GM21576 (cell line): Measurements from ENCODE around the gene DNAI4.
"Not testable (repeated sequence)": the region's sequence is repeated elsewhere in the genome, so short reads cannot be mapped to it uniquely, and the experiment has no call there.

ENCODE experiments used
- ATAC-seq: cut with Tn5 transposase; IDR thresholded peaks from one replicate; pipeline ENCODE4 v1.9.1; 2021; ENCODE audit warnings: mild to moderate bottlenecking, moderate library complexity; ENCODE audit not compliant: unreplicated experiment

The DNAI4 gene

DNA sequence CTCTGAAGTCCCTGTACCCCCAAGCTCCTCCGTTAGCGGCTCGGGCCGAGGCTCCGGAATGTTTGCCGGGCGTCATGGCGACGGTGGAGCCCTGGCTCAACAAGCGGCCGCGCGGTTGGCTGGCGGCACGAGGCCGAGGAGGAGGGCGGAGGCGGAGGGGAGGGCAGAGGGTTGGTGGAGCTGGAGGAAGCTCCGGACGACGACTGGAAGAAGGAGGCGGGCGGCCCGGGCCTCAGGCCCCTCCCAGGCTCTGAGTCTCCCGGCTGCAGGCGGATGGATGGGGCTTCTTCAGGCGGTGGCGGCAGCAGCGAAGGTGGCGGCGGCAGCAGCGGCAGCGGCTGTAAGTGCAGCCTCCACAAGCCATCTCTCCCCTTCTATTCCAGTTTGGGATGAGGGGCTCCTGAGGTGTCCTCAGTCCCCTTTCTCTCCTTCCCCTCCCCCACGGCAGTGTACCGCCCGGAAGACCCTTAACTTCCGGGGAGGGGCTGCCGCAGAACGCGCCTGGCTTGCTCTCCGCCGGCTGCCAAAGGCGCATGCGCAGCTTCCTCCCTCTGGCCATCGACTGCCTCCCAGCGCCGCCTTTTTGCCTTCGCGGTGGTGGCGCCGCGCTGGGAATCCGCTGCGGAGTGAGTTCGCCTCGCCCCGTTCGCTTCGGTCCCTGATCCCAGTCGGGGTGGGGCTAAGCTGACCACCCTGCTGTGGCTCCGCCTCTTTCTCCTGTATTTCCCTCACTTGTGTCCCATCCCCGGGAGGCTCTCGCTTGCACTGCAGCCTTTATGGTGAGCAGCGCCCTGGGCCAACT, at the start of gene DNAI4, which contains the start of gene MIER1:
Gene DNAI4 (minus strand): TSS at position 101 of the 802 bp plus-strand sequence. CDS start 25 bp downstream, at position 76.
Gene MIER1 (plus strand): TSS at position 235 of the 802 bp plus-strand sequence. CDS start 39 bp downstream, at position 274.
- ATAC-seq = peak; percentile 95

DNA sequence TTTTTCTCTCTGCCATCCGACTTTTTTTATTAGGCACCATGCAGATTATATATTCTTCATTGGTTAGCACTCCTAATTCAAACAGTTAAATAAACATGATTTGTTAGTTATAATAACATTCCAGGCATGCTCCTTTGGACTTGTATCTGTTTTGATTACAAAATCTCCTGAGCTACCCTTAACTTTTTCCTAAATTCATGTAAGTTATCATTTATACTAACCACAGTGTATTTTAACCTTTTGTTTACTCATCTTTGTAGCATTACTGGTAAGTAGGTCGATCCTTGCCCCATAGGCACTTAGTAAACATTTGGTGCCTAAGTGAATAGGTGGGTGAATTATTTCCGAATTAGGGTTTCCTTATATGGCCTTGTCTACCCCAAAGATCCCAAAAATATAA, 43.9 kb upstream of the DNAI4 start:
- ATAC-seq = no peak

GRCh38 chr1:66966188-66966873, 41.7 kb upstream of the DNAI4 start:
- ATAC-seq = not testable (repeated sequence)

GRCh38 chr1:66957938-66958337, 33.3 kb upstream of the DNAI4 start:
- ATAC-seq = no peak

DNA sequence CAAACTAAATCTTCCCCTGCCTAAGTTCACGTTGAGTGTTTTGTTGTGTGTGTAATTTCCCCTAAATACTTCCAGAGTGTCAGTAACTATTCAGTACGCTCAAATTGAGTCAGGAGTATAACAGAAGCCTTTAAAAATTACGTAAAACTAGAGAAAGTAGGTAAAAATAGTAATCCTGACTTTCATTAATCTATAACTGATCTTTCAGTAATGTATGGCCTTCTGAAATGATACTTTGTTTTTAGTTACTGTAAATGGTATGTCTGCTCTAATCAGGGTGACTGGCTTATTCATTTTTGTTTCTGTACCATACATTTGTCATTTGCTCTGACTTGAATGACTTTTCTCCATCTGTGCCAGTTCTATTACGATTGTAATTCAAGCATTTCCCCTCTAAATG, 29.6 kb upstream of the DNAI4 start:
- ATAC-seq = peak; percentile 69

GRCh38 chr1:66951513-66951912, 26.9 kb upstream of the DNAI4 start:
- ATAC-seq = no peak

DNA sequence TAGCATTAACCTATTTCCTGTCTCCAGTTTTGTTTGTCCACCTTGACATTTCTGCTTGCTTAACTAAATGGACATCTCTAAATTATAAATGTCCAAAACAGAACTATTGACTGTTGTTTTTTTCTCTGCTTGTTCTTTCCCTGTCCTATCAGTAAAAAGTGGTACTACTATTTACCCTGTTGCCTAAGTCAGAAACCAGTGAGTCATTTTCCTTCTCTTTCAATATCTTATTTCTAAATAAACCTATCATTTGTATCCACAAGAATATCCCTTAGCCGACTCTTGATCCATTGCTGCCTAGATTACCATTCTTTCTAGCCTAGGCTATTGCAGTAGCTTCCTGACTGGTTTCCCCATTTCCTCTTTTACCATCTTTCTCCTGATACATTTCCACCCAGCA, 22.6 kb upstream of the DNAI4 start:
- ATAC-seq = no peak

GRCh38 chr1:66945316-66945715, 20.7 kb upstream of the DNAI4 start:
- ATAC-seq = no peak

- ATAC-seq = no peak
Observed at GRCh38 chr1:66944330-66945274, 19.9 kb upstream of the DNAI4 start.

DNA sequence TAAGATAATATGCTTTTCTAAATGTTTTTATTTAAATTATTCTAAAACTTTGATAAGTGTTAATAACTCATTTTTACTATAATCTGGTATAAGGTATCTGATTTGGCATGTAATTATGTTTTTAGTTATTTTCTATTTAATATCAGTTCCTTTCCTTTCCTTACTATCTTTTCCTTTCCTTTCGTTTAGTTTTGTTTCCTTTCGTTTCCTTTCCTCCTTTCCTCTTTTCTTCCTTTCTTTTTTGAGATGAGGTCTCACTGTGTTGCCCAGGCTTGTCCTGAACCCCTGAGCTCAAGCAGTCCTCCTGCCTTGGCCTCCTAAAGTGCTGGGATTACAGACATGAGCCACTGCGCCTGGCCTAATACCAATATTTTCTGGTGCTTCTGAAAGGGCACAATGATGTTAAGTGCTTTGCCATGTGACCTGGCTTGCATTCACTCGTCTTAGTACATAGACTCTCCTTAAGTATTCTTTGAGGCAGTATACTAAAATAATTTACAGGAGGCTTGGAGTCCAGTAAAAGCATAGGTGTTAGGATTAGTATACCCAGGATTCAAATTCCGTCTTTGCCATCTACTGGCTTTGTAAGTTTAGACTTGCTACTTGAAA, 18.8 kb upstream of the DNAI4 start:
- no peak for ATAC-seq

DNA sequence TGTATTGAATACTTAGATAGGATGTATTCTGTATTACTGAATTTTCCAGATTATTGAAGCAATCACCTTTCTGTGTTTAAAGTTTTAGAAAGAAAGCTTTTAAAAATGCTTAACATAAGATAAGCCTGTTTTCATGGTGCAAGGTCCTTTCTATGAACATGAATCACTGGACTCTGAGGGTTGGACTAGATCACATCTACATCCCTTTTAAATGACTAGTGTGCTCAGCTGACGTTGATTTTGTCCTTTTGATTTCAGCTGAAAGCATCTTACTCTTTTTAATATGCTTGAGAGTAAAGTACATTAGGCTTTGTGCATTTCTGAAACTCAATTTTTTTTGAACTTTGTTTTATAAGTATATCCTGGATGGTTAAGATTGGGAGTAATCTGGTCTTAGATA, 16.3 kb upstream of the DNAI4 start:
- no peak for ATAC-seq

DNA sequence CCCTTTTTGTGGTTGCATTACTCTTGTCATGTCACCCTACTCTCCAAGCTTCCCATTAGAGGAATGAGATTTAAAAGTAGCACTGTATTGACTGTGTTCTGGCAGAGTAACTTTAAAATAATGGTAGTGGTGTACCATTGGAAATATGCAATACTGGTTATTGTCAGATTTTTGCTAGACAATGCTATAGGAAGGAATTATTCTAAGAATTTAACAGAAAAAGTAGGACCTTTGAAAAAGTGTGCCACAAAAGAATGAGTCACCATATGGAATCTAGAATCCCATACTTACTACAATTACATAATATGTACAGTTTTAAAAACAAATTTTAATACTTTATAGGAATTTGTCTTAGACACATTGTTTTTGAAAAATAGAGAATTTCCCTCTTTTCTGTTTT, 14.0 kb upstream of the DNAI4 start:
- no peak for ATAC-seq

- no peak for ATAC-seq
Observed at GRCh38 chr1:66937529-66938234, 13.0 kb upstream of the DNAI4 start.

- ATAC-seq = no peak
Observed at GRCh38 chr1:66933887-66934700, 9.4 kb upstream of the DNAI4 start.

GRCh38 chr1:66932291-66932690, 7.6 kb upstream of the DNAI4 start:
- no peak for ATAC-seq

- ATAC-seq = no peak
Observed at GRCh38 chr1:66931590-66931989, 6.9 kb upstream of the DNAI4 start.

DNA sequence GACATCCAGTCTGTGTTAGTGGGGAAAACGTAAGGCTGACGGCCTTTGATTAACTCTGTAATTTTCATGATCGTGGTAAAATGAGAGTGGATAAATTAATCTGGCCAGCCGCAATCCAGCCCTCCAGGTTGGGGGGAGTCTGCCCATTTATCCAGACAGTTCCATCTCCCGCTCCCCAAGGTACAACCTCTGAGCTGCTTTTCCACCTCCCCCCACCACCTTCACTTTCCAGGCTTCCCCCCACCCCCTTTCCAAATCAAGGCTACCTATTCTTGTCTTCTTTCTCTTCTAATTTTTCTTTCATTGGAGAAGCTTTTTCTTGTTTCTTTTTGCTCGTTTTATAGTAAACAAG, 6.1 kb upstream of the DNAI4 start:
- ATAC-seq = no peak

GRCh38 chr1:66929999-66930822, 5.6 kb upstream of the DNAI4 start:
- ATAC-seq = peak; percentile 63

DNA sequence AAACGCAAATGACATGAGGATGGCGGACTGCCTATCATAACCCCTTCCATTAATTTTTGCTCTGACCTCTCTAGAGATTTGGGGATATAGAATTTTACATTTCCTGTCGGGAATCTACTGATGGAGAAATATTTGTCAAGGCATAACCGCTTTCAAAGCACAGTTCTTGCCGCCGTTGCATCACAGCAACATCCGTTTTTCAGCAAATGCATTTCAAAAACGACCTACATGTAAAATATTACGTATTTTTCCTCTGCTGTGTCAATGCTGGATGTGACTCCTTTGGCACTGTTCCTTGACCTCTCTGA, 5.0 kb upstream of the DNAI4 start:
- ATAC-seq = no peak
